COLO668 (cell line): Measurements from ENCODE around the gene TRIM63.

Source experiments
- DNase-seq: peaks from one replicate; lab custom pipeline; 2025; ENCODE audit not compliant: unreplicated experiment; lab: John Stamatoyannopoulos, UW

TRIM63 gene

DNA sequence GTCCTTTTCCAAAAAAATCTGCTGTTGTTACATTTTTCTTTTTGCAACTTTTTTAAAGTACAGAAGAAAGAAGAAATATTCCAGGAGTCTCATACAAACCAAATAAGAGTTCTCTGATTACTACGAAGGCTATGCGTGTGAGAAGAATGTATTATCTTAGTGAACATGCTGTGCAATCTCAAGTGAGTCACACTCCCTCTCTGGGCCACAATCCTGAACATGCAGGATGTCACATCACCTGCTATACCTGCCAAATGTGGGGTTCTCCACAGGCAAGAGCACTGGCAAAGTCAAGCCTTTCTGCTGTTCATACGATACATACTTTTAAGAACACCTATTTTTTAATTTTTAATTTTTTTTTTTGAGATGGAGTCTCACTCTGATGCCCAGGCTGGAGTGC lies 21.7 kb upstream of the TRIM63 start:
- DNase-seq = no peak

GRCh38 chr1:26084844-26085243 lies 17.4 kb upstream of the TRIM63 start:
- DNase-seq = no peak

- DNase-seq = no peak
Observed at GRCh38 chr1:26084091-26084561, 16.7 kb upstream of the TRIM63 start.

- no peak for DNase-seq
Observed at GRCh38 chr1:26083208-26083607, 15.8 kb upstream of the TRIM63 start.

DNA sequence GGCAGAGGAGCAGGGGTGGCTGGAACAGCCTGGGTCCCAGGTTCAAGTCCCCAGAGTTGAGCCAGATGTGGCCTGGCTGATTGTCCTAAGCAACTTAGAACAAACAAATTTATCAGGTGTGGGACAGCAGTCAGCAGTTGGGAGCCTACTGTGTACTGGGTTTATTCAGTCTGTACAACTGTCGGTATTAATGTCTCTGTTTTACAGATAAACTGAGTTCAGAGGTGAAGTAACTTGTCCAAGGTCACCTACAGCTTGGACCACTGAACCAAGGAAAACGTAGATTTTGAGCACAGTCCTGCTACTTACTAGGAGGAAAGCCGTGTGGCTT lies 14.6 kb upstream of the TRIM63 start:
- no peak for DNase-seq

DNA sequence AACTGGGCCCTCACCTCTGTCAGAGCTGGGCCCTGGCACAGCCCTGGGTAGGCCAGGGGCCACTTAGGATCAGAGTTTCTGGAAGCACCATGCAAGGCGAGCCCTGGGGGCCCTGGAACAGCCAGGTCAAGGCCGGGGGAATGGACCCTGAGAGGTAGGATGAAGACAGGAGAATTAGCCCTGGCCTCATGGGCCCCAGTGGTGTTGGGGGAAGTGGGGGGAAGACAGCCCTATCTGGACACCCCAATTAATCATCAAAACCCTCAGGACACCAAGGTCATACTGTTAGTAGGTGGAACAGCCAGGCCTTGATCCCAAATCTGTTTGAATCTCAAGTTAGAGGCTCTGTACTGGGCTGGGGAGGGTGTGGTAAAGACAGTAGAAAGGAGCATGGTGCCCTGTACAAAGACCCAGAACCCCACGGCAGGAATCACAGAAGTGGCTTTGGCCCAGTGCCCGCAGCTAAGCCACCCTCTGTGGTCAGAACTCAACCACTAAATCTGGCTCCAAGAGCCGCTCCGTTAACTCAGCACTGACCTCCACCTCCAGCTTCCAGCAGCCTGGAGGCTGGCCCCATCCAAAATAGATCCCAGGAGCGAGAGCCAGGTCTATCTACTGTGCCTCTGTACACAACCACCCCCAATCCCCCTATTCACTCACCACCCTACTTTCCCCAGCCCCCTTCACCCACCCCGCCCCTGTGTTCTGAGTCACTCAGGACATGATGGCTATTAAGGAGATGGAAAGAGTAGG lies 14.0 kb upstream of the TRIM63 start:
- DNase-seq = no peak

GRCh38 chr1:26079960-26080814 lies 12.8 kb upstream of the TRIM63 start:
- no peak for DNase-seq

DNA sequence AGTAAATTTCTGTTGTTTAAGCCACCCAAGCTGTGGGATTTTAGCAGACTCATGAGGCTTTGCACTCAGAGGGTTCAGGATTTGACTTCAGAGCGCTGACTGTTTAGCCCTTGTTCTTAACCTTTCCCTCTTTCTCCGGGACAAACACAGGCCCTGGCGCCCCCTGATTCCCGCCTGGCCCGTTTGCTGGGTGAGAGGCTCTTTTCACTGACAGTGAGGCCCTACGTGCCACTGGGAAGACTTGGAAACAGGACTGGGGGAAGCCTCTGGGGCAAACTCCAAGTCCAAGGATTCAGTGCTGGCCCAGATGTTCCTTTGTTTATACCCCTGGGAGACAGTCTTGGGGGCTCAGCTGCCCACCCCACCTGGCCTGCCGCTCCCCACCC lies 11.7 kb upstream of the TRIM63 start:
- DNase-seq = no peak

- DNase-seq = no peak
Observed at GRCh38 chr1:26078286-26079177, 11.1 kb upstream of the TRIM63 start.

DNA sequence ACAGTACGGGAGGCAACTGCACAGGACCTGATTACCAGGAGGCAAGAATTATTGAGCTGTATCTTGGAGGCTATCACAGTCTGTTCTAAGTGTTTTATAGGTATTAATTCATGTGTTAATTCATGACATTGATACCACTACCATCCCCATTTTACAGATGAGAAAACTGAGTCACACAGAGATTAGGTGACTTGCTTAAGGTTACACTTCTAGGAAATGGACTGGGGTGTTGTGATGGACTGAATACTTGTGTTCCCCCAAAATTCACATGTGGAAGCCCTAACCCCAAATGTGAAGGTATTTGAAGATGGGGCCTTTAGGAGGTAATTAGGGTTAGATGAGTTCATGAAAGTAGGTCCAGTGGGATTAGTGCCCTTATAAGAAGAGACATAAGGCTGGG lies 10.1 kb upstream of the TRIM63 start:
- DNase-seq = no peak

GRCh38 chr1:26075421-26076144 lies 8.2 kb upstream of the TRIM63 start:
- DNase-seq = no peak

- DNase-seq = peak; percentile 38
Observed at GRCh38 chr1:26072305-26072704, 4.9 kb upstream of the TRIM63 start.

GRCh38 chr1:26070963-26071342 lies 3.5 kb upstream of the TRIM63 start:
- no peak for DNase-seq

DNA sequence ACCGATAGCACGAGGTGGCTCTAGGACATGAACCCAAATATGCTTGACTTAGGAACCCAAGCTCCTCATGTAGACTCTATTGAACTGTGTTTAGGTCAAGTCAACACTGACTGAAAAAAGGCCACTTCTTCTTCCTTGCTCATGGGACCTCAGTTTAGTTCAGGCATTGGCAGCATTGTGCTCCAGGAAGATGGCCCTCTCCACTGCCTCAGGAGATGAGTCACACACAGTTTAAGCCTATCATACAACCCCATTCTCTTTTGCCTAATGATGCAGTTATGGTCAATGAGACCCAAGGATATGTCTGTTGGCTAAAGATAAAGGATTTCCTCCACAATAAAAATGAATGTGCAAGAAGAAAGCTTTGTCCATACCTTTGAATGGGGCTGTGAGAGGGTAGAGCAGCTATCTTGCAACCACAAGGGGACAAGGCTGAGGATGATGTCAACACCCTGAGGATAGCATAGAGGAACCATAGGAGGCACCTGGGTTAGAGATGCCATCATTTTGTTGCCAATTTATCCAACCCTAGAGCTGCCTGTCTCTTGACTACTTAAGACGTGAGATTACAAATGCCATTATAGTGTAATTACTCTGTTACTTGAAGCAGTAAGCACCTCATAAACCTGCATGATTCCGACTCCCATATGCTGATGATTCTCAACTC lies 3.0 kb upstream of the TRIM63 start:
- no peak for DNase-seq

GRCh38 chr1:26069941-26070295 lies 2.5 kb upstream of the TRIM63 start:
- DNase-seq = no peak

GRCh38 chr1:26066857-26067256 lies 573 bp downstream of the TRIM63 start:
- DNase-seq = no peak

DNA sequence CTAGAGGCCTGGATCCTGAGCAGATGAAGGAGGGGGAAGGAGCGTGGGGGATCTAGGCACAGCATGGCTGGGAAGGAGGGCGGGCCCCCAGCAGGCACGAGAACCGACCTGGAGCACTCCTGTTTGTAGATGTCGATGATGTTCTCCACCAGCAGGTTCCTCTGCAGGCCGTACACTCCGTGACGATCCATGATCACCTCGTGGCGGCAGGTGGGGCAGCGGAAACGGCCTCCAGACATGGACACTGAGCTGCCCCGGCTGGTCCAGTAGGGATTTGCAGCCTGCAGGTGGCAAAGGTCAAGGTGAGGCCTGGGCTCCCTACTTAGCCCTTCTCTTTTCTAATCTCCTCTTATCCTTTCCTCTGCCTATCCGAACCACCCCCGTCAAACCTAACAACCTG lies 1.3 kb downstream of the TRIM63 start:
- no peak for DNase-seq

GRCh38 chr1:26064553-26064952 lies 2.9 kb downstream of the TRIM63 start:
- DNase-seq = no peak

GRCh38 chr1:26060832-26061574 lies 6.4 kb downstream of the TRIM63 start:
- no peak for DNase-seq

DNA sequence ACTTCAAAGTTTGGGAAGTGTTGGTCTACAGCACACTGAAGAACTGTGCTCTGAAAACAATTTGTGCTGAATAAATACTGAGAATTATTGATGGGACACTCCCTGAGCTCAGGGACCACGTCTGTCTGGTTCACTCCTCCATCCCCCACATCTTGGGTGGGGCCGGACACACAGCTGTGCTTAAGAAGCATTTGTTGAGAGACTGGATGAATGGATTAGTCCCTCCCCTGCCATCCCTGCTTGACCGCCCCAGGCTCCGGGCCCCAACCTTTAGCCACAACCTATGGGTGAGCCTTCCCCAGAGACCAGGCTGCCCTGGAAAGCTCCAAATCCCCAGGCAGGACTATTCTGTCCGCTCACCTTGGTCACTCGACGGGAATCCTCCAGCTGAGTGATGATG lies 7.5 kb downstream of the TRIM63 start:
- DNase-seq = no peak
